H1 (cell line): ENCODE data around the gene ABCD2. TPM values are rescaled to one million over a fixed set of nuclear protein-coding genes. Genes with fewer than 3 reads are reported as not detected.

Source experiments
- CTCF ChIA-PET: fragments of 300-600 bp; sonication (Branson Sonifier 250); formaldehyde crosslinking; loops from one replicate; lab custom pipeline; 2021; ENCODE audit not compliant: partially characterized antibody; lab: Charles Lee
- POLR2A ChIA-PET: fragments of 300-600 bp; sonication (Branson Sonifier 250); formaldehyde crosslinking; loops from one replicate; lab custom pipeline; 2021; ENCODE audit warnings: inconsistent platforms; ENCODE audit not compliant: partially characterized antibody; lab: Charles Lee
- DNase-seq, 2 experiments: peaks; one replicate each; pipeline versions ENCODE4 v3.0.0 to v3.0.0-alpha.2; 2010 to 2022; ENCODE audit warnings: low spot score in 2 of 2, low read depth in 1 of 2, mixed read lengths in 1 of 2
- FAIRE-seq: peaks from 2 replicates; lab custom pipeline; 2011; peaks lifted over from hg19 to GRCh38; lab: Jason Lieb, UNC
- H2AFZ ChIP-seq: 2 replicates; pipeline ENCODE4 v1.8.1; 2012; ENCODE audit warnings: low read length, inconsistent platforms
- H2AK5ac ChIP-seq: 2 replicates; pipeline ENCODE4 v1.6.1; 2013; ENCODE audit warnings: low read depth, low read length
- H2BK120ac ChIP-seq: replicated peaks from 2 replicates; pipeline ENCODE3; 2013; ENCODE audit warnings: low read depth, low read length, inconsistent platforms
- H2BK12ac ChIP-seq: 2 replicates; pipeline ENCODE4 v1.6.1; 2013; ENCODE audit warnings: low read depth, low read length
- H2BK15ac ChIP-seq: 2 replicates; pipeline ENCODE4 v1.6.1; 2013; ENCODE audit warnings: low read length
- H2BK20ac ChIP-seq: 2 replicates; pipeline ENCODE4 v1.6.1; 2013; ENCODE audit warnings: low read length
- H2BK5ac ChIP-seq: 2 replicates; pipeline ENCODE4 v1.6.1; 2013; ENCODE audit warnings: low read depth, low read length
- H3K14ac ChIP-seq: 2 replicates; pipeline ENCODE4 v1.6.1; 2013; ENCODE audit warnings: inconsistent platforms; ENCODE audit not compliant: insufficient read length
- H3K18ac ChIP-seq: 2 replicates; pipeline ENCODE4 v1.6.1; 2013; ENCODE audit warnings: low read length; ENCODE audit errors: extremely low read depth
- H3K23ac ChIP-seq: 2 replicates; pipeline ENCODE4 v1.6.1; 2013; ENCODE audit warnings: inconsistent platforms; ENCODE audit not compliant: insufficient read length
- H3K23me2 ChIP-seq: 2 replicates; pipeline ENCODE4 v1.6.1; 2013; ENCODE audit warnings: low read depth, low read length
- H3K27ac ChIP-seq: 2 replicates; pipeline ENCODE4 v1.6.1; 2011; ENCODE audit warnings: low read depth, low read length, inconsistent platforms
- H3K27me3 ChIP-seq, 4 experiments: replicated peaks in 1 of 4; 1 replicate in 1 of 4; 2 replicates in 3 of 4; pipeline versions ENCODE4 v1.6.1 to v1.8.1; 2011 to 2013; ENCODE audit warnings: low read length in 3 of 4, mild to moderate bottlenecking in 3 of 4, inconsistent platforms in 2 of 4, mixed read lengths in 2 of 4, moderate library complexity in 1 of 4; ENCODE audit not compliant: control insufficient read depth in 3 of 4, insufficient read depth in 3 of 4; ENCODE audit errors: extremely low read depth in 1 of 4
- H3K36me3 ChIP-seq, 4 experiments: 2 replicates each; pipeline versions ENCODE4 v1.6.1 to v1.8.1; 2011 to 2013; ENCODE audit warnings: mild to moderate bottlenecking in 4 of 4, low read length in 3 of 4, moderate library complexity in 2 of 4, control low read depth in 1 of 4, inconsistent platforms in 1 of 4; ENCODE audit not compliant: insufficient read depth in 4 of 4, control insufficient read depth in 2 of 4
- H3K4ac ChIP-seq: replicated peaks from 2 replicates; pipeline ENCODE3; 2013; ENCODE audit warnings: low read length, low read depth, mixed read lengths, inconsistent platforms; ENCODE audit not compliant: insufficient read length
- H3K4me1 ChIP-seq, 4 experiments: replicated peaks in 1 of 4; 1 replicate in 1 of 4; 2 replicates in 3 of 4; pipeline versions ENCODE4 v1.6.1 to v1.8.1; 2011 to 2013; ENCODE audit warnings: low read length in 3 of 4, inconsistent platforms in 2 of 4, mixed read lengths in 1 of 4; ENCODE audit not compliant: insufficient read depth in 4 of 4, control insufficient read depth in 3 of 4
- H3K4me2 ChIP-seq, 2 experiments: 2 replicates each; pipeline versions ENCODE4 v1.6.1 to v1.8.1; 2011 to 2013; ENCODE audit warnings: low read depth in 2 of 2, low read length in 2 of 2, control low read depth in 1 of 2, inconsistent platforms in 1 of 2, mild to moderate bottlenecking in 1 of 2; ENCODE audit not compliant: insufficient read depth in 1 of 2
- H3K4me3 ChIP-seq, 4 experiments: fragments of 200-600, 300-600 bp in 1 of 4; sonication (generic), shearing (Covaris generic), sonication (Bioruptor Twin) in 1 of 4; 2 replicates each; pipeline versions ENCODE4 v1.5.1 to v1.8.1; 2011 to 2016; ENCODE audit warnings: low read length in 4 of 4, low read depth in 3 of 4, control low read depth in 2 of 4, inconsistent platforms in 2 of 4, mild to moderate bottlenecking in 2 of 4, mixed read lengths in 1 of 4, moderate library complexity in 1 of 4; ENCODE audit not compliant: insufficient read depth in 2 of 4; ENCODE audit errors: extremely low read depth in 1 of 4
- H3K56ac ChIP-seq: replicated peaks from 2 replicates; pipeline ENCODE3; 2013; ENCODE audit warnings: low read depth, mild to moderate bottlenecking, mixed read lengths, low read length, inconsistent platforms; ENCODE audit not compliant: insufficient read length
- H3K79me1 ChIP-seq: 2 replicates; pipeline ENCODE4 v1.6.1; 2013; ENCODE audit warnings: low read depth, low read length, control low read depth
- H3K79me2 ChIP-seq, 2 experiments: 2 replicates each; pipeline versions ENCODE4 v1.6.1 to v1.8.1; 2012 to 2013; ENCODE audit warnings: low read length in 2 of 2, mild to moderate bottlenecking in 2 of 2, inconsistent platforms in 1 of 2; ENCODE audit not compliant: insufficient read depth in 2 of 2, control insufficient read depth in 1 of 2
- H3K9ac ChIP-seq, 4 experiments: replicated peaks in 1 of 4; 1 replicate in 1 of 4; 2 replicates in 3 of 4; pipeline versions ENCODE4 v1.6.1 to v1.8.1; 2011 to 2013; ENCODE audit warnings: low read depth in 3 of 4, low read length in 3 of 4, control low read depth in 2 of 4, mild to moderate bottlenecking in 2 of 4, moderate library complexity in 2 of 4, inconsistent platforms in 1 of 4; ENCODE audit errors: extremely low read depth in 1 of 4
- H3K9me3 ChIP-seq, 2 experiments: 2 replicates each; pipeline versions ENCODE4 v1.6.1 to v1.8.1; 2012 to 2013; ENCODE audit warnings: mild to moderate bottlenecking in 2 of 2, moderate library complexity in 2 of 2, control low read depth in 1 of 2, inconsistent platforms in 1 of 2, low read depth in 1 of 2, low read length in 1 of 2, mixed read lengths in 1 of 2; ENCODE audit not compliant: insufficient read depth in 2 of 2
- H4K20me1 ChIP-seq, 2 experiments: replicated peaks in 1 of 2; 2 replicates each; pipeline versions ENCODE3 to v1.8.1; 2011 to 2013; ENCODE audit warnings: inconsistent platforms in 2 of 2, low read length in 2 of 2, mild to moderate bottlenecking in 1 of 2; ENCODE audit not compliant: insufficient read depth in 2 of 2, control insufficient read depth in 1 of 2
- H4K5ac ChIP-seq: 2 replicates; pipeline ENCODE4 v1.6.1; 2013; ENCODE audit warnings: low read length, low read depth, mixed read lengths, inconsistent platforms; ENCODE audit not compliant: insufficient read length
- H4K8ac ChIP-seq: 2 replicates; pipeline ENCODE4 v1.8.0; 2013; ENCODE audit warnings: mild to moderate bottlenecking, moderate library complexity, low read length, inconsistent platforms; ENCODE audit not compliant: insufficient read depth; ENCODE audit errors: extremely low read depth
- H4K91ac ChIP-seq: replicated peaks from 2 replicates; pipeline ENCODE3; 2013; ENCODE audit warnings: low read length, mixed read lengths, inconsistent platforms; ENCODE audit not compliant: insufficient read length
- POLR2A ChIP-seq, 2 experiments: IDR thresholded peaks; 1 replicate in 1 of 2; 2 replicates in 1 of 2; pipeline ENCODE4 v1.6.1; 2011; ENCODE audit warnings: low read depth in 2 of 2, low read length in 2 of 2, mild to moderate bottlenecking in 2 of 2; ENCODE audit errors: control extremely low read depth in 1 of 2
- WGBS, 2 experiments: shearing (Covaris generic) in 1 of 2; methylation state at CpG; one replicate each; pipeline versions ENCODE4 v1.1.6 to v1.1.7; 2013 to 2015; ENCODE audit warnings: low lambda C conversion rate in 2 of 2, mixed read lengths in 2 of 2, inconsistent platforms in 1 of 2, low coverage in 1 of 2, missing lambda C conversion rate in 1 of 2; ENCODE audit not compliant: insufficient replicate concordance in 2 of 2, insufficient coverage in 1 of 2, insufficient read length in 1 of 2; ENCODE audit errors: extremely low coverage in 1 of 2, missing lambda C conversion rate in 1 of 2; 5-methylcytosine and 5-hydroxymethylcytosine counted together
- polyA plus RNA-seq, 7 experiments: library from polyadenylated mRNA; depleted of rRNA in 3 of 7; stranded (reverse) in 5 of 7; unstranded in 2 of 7; fragments of >200 nt in 5 of 7; fragments of 200-250 nt in 2 of 7; gene quantifications; 1 replicate in 5 of 7; 2 replicates in 1 of 7; 4 replicates in 1 of 7; pipeline versions ENCODE4 v1.2.1 to v1.2.3, GENCODE V29; 2011 to 2013; ENCODE audit warnings: missing spikeins in 2 of 7, mixed read lengths in 2 of 7
- total RNA-seq: library from RNA; stranded (reverse); fragmentation: NEBNext Ultra II Directional; extraction: Animal tissue kit (Norgen Biotek cat#: 25700); gene quantifications from 2 replicates; pipeline ENCODE4 v1.2.1, GENCODE V29; 2021

ABCD2 gene
- total and polyA plus RNA-seq, 2 of the 8 experiments (the other 6 are each of a cell fraction or from before 2014, with no cell fraction given): not detected

DNA sequence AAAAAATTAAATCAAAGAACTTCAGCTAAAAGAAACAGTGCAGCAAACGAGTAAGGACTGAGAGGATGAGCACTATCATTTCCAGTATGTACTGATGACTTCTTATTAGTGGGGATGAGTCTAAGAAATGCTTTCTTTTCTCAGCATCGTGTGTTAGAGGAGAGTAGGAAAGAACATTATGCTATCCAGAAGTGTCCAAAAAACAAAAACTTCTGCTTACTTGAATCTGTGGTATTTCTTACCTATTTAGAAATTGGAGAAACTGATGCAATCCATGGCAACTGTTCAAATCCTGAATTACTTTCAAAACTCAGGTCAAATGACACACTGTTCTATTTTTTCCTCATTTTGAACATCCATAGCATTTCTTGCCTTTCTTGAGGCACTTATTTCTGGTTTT, 23.7 kb downstream of the ABCD2 start:
- H2BK12ac ChIP-seq: no peak overlapping the region
- WGBS, 2 experiments: 85% methylated on average over 2 of the region's 2 CpGs; no CpG with 5 or more reads in 1 of the 2 experiments
- no peak for DNase-seq
- TF ChIP-seq POLR2A (IDR thresholded peaks at IDR 0.05; ENCODE audit: control extremely low read depth in 1 of 2, low read depth in 2 of 2, low read length in 2 of 2): no peak

More for the DNA sequence above, 23.7 kb downstream of the ABCD2 start:
- Histone ChIP-seq H3K27ac (no peak overlapping the region), H2BK5ac (no peak overlapping the region), H2AFZ (no peak overlapping the region), H3K9ac (no peak overlapping the region), H3K23me2 (no peaks in the 10 kb centered on the region), H3K18ac (no peak overlapping the region), H4K91ac (no peak overlapping the region), H3K14ac (no peak overlapping the region), H4K8ac (no peak overlapping the region), H3K23ac (no peak overlapping the region), H4K5ac (no peak overlapping the region), H3K36me3 (no peaks in the 10 kb centered on the region), H2AK5ac (no peak overlapping the region), H3K4ac (no peak overlapping the region), H3K27me3 (no peaks in the 10 kb centered on the region), H2BK120ac (no peak overlapping the region), H2BK15ac (no peak overlapping the region), H3K56ac (no peak overlapping the region), H3K4me2 (no peak overlapping the region), H2BK20ac (no peak overlapping the region), H3K4me3 (no peak overlapping the region), H3K79me2 (no peaks in the 10 kb centered on the region), H3K9me3 (no peaks in the 10 kb centered on the region), H4K20me1 (no peaks in the 10 kb centered on the region), H3K4me1 (no peaks in the 10 kb centered on the region), H3K79me1 (no peaks in the 10 kb centered on the region)
- ChIA-PET POLR2A (no interaction called here), CTCF (no interaction called here)
- no peak for FAIRE-seq
